Lung microvascular endothelial cell (primary cell): ENCODE results near the gene LMBRD1. TPM values are rescaled to one million over a fixed set of nuclear protein-coding genes. Genes with fewer than 3 reads are reported as not detected.
"Not testable (repeated sequence)": the region's sequence is repeated elsewhere in the genome, so short reads cannot be mapped to it uniquely, and the experiment has no call there.

Experiments used
- DNase-seq, 2 donors: peaks; one replicate each; pipeline versions ENCODE4 v3.0.0 to v3.0.0-alpha.2; 2010; ENCODE audit warnings: low read depth in 2 of 2
- total RNA-seq: library from RNA; depleted of rRNA; stranded (reverse); fragments of >200 nt; gene quantifications from 2 replicates; pipeline ENCODE4 v1.2.1, GENCODE V29; 2014

Gene LMBRD1
- total RNA-seq, 1 donor from 2014 or later: 15.9 TPM

DNA sequence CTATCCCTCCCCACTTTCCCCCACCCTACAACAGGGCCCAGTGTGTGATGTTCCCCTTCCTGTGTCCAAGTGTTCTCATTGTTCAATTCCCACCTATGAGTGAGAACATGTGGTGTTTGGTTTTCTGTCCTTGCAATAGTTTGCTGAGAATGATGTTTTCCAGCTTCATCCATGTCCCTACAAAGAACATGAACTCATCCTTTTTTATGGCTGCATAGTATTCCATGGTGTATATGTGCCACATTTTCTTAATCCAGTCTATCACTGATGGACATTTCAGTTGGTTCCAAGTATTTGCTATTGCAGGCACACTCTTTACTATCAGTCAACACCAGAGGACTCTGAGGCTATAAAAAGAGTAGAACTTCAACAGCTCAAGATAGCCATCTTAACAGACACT lies 2.0 kb upstream of the LMBRD1 start:
- DNase-seq: not testable (repeated sequence)

DNA sequence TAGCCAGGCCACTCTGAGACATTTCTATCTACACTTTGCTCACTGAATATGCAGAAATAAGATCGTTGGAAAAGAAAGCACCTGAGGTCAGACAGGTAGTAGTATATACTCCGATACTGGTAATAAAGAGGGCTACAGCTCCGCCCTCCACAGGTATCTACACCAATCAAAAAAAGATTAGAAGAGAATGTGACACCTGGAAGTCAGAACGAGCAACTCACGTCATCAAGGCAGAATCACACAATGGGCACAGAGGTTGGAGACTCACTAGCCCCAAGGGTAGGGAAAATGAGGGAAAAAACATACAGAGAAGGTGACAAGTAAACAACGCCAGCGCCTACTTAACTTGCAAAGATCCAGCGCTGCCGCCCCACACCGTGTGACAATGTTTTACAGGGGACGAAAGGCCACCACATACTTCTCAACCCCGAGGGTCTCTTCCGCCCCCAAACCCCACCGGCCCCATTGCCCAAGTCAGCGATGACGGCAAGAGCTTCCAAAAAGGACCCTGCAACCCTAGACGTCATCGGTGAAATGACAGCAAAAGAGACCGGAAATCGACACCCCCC lies 653 bp downstream of the LMBRD1 start:
- peak; percentile 54 to 77 for DNase-seq

DNA sequence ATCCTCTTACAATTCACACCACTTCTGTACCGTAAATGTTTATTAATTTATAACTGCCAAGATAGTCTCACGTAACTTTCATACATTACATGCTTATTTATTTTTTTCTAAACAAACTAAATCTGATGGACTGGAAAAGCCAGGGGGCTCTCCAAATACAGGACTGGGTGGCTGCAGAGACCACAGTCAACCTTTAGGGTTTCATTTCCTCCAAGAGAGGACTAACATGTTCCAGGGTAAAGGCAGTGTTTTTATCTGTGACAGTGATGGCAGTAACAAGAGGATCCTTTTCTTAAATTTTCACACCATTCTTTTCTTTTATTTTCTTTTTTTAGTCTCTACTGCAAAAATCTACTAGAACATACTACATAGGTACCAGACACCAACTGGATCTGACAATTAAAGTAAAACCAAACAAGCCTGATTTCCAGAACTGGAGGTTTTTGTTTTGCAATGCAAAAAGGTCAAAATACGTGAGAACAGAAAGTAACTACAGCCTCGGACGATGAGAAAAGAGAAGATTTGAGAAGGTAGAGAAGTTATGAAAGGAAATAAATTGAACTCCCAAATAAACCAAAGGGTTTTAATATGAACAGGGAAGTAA lies 1.2 kb downstream of the LMBRD1 start:
- peak in 1 of 2 donors; percentile 1 for DNase-seq

GRCh38 chr6:69792292-69792691 lies 4.5 kb downstream of the LMBRD1 start:
- peak in 1 of 2 donors; percentile 49 for DNase-seq

DNA sequence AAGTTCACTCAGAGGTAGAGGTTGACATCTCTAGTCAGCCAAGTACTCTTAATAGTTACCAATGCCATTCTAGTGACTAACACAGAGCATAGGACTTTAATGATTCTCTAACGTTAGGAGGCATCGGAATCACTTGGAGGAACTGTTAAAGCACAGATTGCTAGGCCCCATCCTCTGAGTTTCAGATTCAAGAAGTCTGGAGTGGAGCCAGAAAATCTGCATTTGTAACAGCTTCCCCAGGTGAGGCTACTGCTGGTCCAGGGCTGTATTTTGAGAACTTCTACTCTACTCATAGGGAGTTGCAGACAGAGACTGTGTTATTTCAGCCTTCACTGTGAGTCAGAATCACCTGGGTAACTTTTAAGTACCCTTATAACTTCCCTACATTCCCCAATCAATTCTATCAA lies 5.7 kb downstream of the LMBRD1 start:
- no peak for DNase-seq

GRCh38 chr6:69790629-69791028 lies 6.2 kb downstream of the LMBRD1 start:
- DNase-seq: no peak

DNA sequence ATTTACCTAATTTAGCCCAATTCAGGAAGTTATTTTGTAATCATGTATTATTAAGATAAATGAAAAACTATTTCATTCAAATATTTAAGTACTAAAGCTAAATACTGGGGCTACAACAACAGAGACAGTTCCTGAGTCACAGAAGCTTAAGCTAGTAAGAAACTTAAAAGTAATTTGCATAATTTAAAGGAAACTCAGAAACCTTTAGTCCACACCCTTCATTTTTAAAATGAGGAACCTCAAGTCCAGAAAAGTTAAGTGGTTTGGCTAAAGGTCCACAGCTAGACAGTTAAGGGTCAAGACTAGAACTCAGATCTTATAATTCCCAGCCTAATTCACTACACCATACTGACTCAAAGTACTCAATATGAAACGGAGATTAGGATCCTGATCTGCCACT lies 7.2 kb downstream of the LMBRD1 start:
- no peak for DNase-seq

- DNase-seq: not testable (repeated sequence)
Observed at GRCh38 chr6:69787436-69787835, 9.4 kb downstream of the LMBRD1 start.

GRCh38 chr6:69785697-69786096 lies 11.1 kb downstream of the LMBRD1 start:
- DNase-seq: no peak

GRCh38 chr6:69784595-69785377 lies 12.0 kb downstream of the LMBRD1 start:
- DNase-seq: no peak

DNA sequence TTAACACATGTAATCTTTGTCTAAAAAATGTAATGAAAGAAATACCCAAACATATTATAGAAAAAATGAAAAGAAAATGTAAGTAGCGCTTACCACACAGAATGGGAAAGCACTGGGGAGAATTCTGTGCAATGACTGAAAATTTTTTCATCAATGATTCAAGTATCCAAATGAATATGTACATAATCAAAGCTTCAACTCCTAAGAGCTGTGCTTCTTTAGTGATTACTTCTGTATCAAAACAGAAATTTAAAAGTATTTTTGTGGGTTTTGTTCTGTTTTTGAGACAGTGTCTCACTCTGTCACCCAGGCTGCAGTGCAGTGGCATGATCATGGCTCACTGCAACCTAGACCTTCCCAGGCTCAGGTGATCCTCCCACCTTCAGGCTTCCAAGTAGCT lies 13.7 kb downstream of the LMBRD1 start:
- DNase-seq: no peak

DNA sequence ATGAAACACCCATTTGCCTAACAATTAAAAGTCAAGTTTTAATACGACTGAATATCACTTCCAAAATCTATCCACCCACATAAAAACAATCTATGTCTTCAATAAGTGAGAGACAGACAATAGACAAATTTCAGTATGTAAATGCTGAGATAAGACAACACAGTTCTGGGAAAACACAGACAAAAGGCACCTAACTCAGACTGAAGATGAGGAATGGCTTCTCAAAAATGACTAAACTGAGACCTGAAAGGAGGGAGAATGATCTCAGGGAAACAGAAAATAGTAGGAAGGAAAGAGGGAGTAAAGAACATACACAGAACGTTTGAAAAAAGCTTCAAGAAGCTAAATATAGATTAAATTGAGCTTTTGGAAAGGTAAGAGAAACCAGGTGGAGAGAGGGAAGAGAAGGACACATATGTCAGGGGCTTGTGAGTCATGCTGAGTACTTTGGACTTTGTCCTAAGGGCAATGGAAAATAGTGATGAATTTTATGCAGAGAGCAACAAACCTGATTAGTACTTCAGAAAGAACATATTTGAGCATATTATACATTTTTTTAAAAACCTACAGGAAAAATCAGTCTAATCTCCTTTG lies 16.1 kb downstream of the LMBRD1 start:
- peak in 1 of 2 donors; percentile 3 for DNase-seq

- no peak for DNase-seq
Observed at GRCh38 chr6:69775941-69776340, 20.9 kb downstream of the LMBRD1 start.

- DNase-seq: no peak
Observed at GRCh38 chr6:69775585-69775849, 21.3 kb downstream of the LMBRD1 start.

DNA sequence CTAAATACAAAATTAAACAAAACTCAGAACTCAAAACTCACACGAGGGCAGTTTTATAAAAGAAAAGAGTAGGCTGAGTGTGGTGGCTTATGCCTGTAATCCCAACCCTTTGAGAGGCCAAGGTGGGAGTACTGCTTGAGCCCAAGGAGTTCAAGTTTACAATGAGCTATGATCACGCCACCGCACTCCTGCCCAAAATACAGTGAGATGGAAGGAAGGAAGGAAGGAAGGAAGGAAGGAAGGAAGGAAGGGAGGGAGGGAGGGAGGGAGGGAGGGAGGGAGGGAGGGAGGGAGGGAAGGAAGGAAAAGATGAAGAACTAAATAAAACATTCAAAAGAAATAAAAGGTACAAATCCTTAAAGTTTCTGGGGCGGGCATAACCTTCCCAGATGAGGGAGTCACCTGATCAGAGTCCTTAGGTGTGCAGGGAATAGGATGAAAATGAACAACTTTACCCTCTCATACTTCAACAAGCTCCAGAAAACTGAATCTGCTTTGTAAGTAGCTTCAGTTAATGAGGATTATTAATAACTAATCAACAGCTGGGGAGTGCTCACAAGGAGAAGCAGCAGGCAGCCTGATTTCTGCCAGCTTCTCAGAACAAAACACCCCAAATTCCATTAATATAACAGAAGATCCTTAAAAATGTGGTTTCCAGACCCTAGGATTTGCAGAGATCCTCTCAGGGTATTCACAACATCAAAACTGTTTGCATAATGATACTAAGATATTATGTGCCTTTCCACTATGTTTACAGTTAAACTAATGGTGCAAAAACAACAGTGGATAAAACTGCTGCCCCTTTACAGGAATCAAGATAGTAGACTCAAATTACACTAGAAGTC lies 21.8 kb downstream of the LMBRD1 start:
- no peak for DNase-seq

DNA sequence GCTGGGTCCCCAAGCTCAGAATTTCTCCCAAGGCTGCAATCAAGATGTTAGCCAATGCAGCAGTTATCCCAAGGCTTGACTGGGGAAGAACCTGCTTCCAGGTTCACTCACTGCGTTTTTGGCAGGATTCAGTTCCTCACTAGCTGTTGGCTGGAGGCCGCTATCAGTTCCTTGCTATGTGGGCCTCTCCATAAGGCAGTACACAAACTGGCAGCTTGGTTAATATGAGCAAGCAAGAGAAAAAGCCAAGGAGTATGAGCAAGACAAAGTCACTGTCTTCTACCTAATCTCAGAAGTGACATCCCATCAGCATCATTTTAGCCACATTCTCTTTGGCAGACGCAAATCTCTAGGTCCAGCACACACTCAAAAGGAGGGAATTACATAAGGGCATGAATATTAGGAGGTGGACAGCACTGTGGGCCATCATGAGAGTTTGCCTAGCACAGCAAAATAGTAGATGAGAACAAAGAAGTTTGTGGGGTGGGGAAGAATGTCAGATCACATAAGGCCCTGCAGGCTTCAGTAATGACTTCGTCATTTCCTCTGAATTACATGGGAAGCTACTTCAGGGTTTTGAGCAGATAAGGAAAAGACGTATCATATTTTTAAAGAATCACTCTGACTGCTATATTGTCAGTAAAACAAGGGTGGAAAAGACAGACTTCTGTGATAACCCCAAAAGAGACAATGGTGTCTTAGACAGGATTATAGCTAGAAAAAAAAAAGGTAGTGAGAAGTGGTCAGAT lies 25.5 kb downstream of the LMBRD1 start:
- peak in 1 of 2 donors; percentile 16 for DNase-seq

GRCh38 chr6:69768664-69769063 lies 28.1 kb downstream of the LMBRD1 start:
- no peak for DNase-seq

- DNase-seq: no peak
Observed at GRCh38 chr6:69763763-69764162, 33.0 kb downstream of the LMBRD1 start.

DNA sequence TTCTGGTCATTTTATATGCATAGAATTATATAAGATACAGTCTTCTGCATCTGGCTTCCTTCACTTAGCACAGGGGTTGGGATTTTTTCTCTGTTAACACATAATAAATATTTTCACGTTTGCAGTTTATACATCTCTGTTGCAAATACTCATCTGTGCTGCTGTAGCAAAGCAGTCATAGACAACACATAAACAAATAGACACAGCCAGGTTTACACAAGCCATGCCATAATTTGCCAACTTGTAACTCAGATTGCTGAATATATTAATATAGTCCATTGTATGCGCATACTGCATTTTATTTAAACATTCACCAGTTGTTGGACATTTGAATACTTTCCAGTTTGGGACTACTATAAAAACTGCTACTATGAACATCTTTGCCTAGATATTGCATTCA lies 35.0 kb downstream of the LMBRD1 start:
- DNase-seq: no peak

- DNase-seq: no peak
Observed at GRCh38 chr6:69758214-69758613, 38.6 kb downstream of the LMBRD1 start.

DNA sequence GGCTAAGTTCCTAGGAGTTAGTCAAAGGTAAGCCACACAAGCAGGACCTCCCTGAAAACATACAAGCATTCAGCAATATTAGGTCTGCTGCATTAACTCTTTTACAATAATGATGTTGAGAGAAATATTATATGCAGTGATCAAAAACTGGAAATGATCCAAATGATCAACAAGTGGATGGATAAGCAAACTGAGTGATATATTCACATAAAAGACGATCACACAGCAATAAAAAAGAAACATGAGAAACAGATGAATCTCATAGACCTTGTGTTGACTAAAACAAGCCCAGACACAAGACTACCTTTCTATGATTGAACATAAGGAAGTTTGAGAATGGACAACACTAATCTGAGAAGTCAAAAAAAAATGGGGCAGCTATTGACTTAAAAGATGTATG lies 39.9 kb downstream of the LMBRD1 start:
- no peak for DNase-seq
